Fibroblast of skin of right quadriceps (primary cell): ENCODE measurements around the gene CFAP43.

Experiments
- DNase-seq: peaks from one replicate; pipeline ENCODE4 v3.0.0-alpha.2; 2013

Gene CFAP43

GRCh38 chr10:104130041-104130440, 102.1 kb downstream of the CFAP43 start:
- DNase-seq, result no peak

- no peak for DNase-seq
Observed at GRCh38 chr10:104128214-104128613, 104.0 kb downstream of the CFAP43 start.

- no peak for DNase-seq
Observed at GRCh38 chr10:104127411-104127810, 104.8 kb downstream of the CFAP43 start.

- peak; percentile 24 for DNase-seq
Observed at GRCh38 chr10:104123397-104123796, 108.8 kb downstream of the CFAP43 start.

- DNase-seq, result no peak
Observed at GRCh38 chr10:104122225-104123107, 109.7 kb downstream of the CFAP43 start.

- DNase-seq, result peak; percentile 99
Observed at GRCh38 chr10:104121485-104122224, 110.5 kb downstream of the CFAP43 start, which contains the start of gene SFR1. Gene SFR1, plus strand, starts transcription at chr10:104122171. Its CDS starts 13 bp downstream, at chr10:104122184.

GRCh38 chr10:104120903-104121484, 111.2 kb downstream of the CFAP43 start:
- peak; percentile 95 for DNase-seq

- DNase-seq, result no peak
Observed at GRCh38 chr10:104120512-104120902, 111.7 kb downstream of the CFAP43 start.

GRCh38 chr10:104119996-104120395, 112.2 kb downstream of the CFAP43 start:
- DNase-seq, result no peak

GRCh38 chr10:104117839-104118323, 114.3 kb downstream of the CFAP43 start:
- DNase-seq, result peak; percentile 31

GRCh38 chr10:104113376-104113956, 118.7 kb downstream of the CFAP43 start:
- no peak for DNase-seq

- peak; percentile 95 for DNase-seq
Observed at GRCh38 chr10:104109908-104110662, 122.1 kb downstream of the CFAP43 start.

GRCh38 chr10:104104926-104105325, 127.2 kb downstream of the CFAP43 start:
- no peak for DNase-seq

GRCh38 chr10:104104418-104104817, 127.7 kb downstream of the CFAP43 start:
- no peak for DNase-seq

GRCh38 chr10:104103956-104104355, 128.2 kb downstream of the CFAP43 start:
- DNase-seq, result no peak

GRCh38 chr10:104101902-104102301, 130.3 kb downstream of the CFAP43 start:
- no peak for DNase-seq

- no peak for DNase-seq
Observed at GRCh38 chr10:104100795-104101194, 131.4 kb downstream of the CFAP43 start.

GRCh38 chr10:104099941-104100340, 132.2 kb downstream of the CFAP43 start:
- DNase-seq, result no peak

GRCh38 chr10:104099269-104099668, 132.9 kb downstream of the CFAP43 start:
- DNase-seq, result peak; percentile 18

- DNase-seq, result peak; percentile 53
Observed at GRCh38 chr10:104098358-104098925, 133.7 kb downstream of the CFAP43 start.

- DNase-seq, result no peak
Observed at GRCh38 chr10:104096692-104097091, 135.5 kb downstream of the CFAP43 start.

GRCh38 chr10:104092749-104093148, 139.4 kb downstream of the CFAP43 start:
- DNase-seq, result no peak
